Ureter (tissue), 1 donor: ENCODE results near the gene PGBD5. TPM values are rescaled to one million over a fixed set of nuclear protein-coding genes. Genes with fewer than 3 reads are reported as not detected.

ENCODE experiments used
- total RNA-seq: library from RNA; stranded (reverse); gene quantifications from one replicate; pipeline ENCODE4 v1.2.4, GENCODE V29; 2023
- donor health status: DM: yes; HTN: yes; CAD: no.

The PGBD5 gene
- total RNA-seq, 1 donor from 2014 or later: 1.8 TPM

Other genes with a start within 250 kb of the PGBD5 start
- 36.7 TPM for gene COG2, start 216.1 kb upstream of the PGBD5 start, total RNA-seq